Measurements from ENCODE around the gene SLC24A3. TPM values are rescaled to one million over a fixed set of nuclear protein-coding genes. Genes with fewer than 3 reads are reported as not detected.

The SLC24A3 gene
- total RNA-seq, 1 experiment from 2014 or later: not detected

DNA sequence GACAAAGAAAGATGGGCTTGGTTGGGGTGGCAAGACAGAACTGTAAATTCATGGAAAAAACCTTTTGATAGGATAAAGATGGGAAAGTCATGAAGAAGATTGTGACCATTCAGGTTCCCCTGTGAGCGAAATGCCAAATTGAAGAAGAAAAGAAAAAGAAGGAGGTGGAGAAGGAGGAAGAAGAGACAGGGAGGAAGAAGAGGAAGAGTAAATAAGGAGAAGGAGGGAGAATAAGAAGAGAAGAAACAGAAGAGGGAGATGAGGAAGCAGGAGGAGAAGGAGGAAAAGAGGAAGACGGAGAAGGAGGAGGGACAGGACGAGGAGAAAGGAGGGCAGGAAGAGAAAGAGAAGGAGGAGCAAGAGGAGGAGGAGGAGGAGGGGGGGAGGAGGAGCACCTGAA lies 199.8 kb downstream of the SLC24A3 start:
- in situ Hi-C loops (cut with HindIII; ENCODE audit: low pct_unique_long_range_greater_than_20kb, low sequenced_read_pairs) (no loop called here), intact Hi-C loops (cut with micrococcal nuclease; ENCODE audit: unreplicated experiment) (no loop called here)
- H3K4me1 ChIP-seq (ENCODE audit: control insufficient read depth, insufficient read depth, low read length): no peaks in the 10 kb centered on the region
- no peaks in the 10 kb centered on the region for H3K9me3 ChIP-seq (ENCODE audit: control insufficient read depth, insufficient read depth, low read depth, low read length)
- no peak for ATAC-seq
- DNase-seq (ENCODE audit: low read depth, low spot score): no peak
- H3K4me3 ChIP-seq (ENCODE audit: low read depth in 2 of 2, low read length in 2 of 2): no peak overlapping the region
- ChIA-PET CTCF (no interaction called here), POLR2A (no interaction called here)
- H3K27ac ChIP-seq (ENCODE audit: low read length): no peak overlapping the region
- TF ChIP-seq POLR2AphosphoS5 (IDR thresholded peaks at IDR 0.05; ENCODE audit: low read depth, low read length): no peak
- TF ChIP-seq, protein P1, sequence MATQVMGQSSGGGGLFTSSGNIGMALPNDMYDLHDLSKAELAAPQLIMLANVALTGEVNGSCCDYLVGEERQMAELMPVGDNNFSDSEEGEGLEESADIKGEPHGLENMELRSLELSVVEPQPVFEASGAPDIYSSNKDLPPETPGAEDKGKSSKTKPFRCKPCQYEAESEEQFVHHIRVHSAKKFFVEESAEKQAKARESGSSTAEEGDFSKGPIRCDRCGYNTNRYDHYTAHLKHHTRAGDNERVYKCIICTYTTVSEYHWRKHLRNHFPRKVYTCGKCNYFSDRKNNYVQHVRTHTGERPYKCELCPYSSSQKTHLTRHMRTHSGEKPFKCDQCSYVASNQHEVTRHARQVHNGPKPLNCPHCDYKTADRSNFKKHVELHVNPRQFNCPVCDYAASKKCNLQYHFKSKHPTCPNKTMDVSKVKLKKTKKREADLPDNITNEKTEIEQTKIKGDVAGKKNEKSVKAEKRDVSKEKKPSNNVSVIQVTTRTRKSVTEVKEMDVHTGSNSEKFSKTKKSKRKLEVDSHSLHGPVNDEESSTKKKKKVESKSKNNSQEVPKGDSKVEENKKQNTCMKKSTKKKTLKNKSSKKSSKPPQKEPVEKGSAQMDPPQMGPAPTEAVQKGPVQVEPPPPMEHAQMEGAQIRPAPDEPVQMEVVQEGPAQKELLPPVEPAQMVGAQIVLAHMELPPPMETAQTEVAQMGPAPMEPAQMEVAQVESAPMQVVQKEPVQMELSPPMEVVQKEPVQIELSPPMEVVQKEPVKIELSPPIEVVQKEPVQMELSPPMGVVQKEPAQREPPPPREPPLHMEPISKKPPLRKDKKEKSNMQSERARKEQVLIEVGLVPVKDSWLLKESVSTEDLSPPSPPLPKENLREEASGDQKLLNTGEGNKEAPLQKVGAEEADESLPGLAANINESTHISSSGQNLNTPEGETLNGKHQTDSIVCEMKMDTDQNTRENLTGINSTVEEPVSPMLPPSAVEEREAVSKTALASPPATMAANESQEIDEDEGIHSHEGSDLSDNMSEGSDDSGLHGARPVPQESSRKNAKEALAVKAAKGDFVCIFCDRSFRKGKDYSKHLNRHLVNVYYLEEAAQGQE (IDR thresholded peaks at IDR 0.05; ENCODE audit: insufficient read depth in 1 of 2, low read depth in 2 of 2, low read length in 1 of 2): no peak
- no peak for TF ChIP-seq TCF7L2 (IDR thresholded peaks at IDR 0.05; ENCODE audit: low read depth, low read length)
- TF ChIP-seq, protein P2, sequence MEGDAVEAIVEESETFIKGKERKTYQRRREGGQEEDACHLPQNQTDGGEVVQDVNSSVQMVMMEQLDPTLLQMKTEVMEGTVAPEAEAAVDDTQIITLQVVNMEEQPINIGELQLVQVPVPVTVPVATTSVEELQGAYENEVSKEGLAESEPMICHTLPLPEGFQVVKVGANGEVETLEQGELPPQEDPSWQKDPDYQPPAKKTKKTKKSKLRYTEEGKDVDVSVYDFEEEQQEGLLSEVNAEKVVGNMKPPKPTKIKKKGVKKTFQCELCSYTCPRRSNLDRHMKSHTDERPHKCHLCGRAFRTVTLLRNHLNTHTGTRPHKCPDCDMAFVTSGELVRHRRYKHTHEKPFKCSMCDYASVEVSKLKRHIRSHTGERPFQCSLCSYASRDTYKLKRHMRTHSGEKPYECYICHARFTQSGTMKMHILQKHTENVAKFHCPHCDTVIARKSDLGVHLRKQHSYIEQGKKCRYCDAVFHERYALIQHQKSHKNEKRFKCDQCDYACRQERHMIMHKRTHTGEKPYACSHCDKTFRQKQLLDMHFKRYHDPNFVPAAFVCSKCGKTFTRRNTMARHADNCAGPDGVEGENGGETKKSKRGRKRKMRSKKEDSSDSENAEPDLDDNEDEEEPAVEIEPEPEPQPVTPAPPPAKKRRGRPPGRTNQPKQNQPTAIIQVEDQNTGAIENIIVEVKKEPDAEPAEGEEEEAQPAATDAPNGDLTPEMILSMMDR (IDR thresholded peaks at IDR 0.05): no peak
- no peak for TF ChIP-seq SIN3A (IDR thresholded peaks at IDR 0.05; ENCODE audit: borderline replicate concordance, insufficient read depth, low read depth, low read length)
- H3K36me3 ChIP-seq (ENCODE audit: control insufficient read depth, insufficient read depth, low read length): no peaks in the 10 kb centered on the region
- BruUV-seq (replicated peaks): no TSS peak
- H3K27me3 ChIP-seq (ENCODE audit: control insufficient read depth, insufficient read depth, low read length): peaks cover 3% of the 10 kb centered on the region; the same call in 1 of the 2 replicates

DNA sequence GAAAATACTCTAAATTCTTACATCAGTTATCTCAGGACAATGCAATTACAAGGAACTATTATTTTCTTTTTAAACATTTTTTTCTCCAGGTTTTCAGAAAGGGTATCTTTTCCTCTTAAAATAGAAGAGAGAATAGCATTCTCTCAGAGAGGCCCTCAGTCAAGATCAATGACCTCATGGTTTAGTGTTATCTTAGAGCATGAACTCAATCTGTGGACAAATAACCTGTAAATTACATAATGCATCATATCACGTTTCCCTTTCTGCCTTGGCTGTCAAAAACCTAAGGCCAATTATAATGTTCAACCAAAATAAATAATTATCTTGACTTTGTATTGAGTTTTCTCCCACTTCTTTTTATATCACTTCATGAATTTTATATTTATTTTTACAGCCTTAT lies 202.2 kb downstream of the SLC24A3 start:
- Histone ChIP-seq H3K9me3 (ENCODE audit: control insufficient read depth, insufficient read depth, low read depth, low read length) (no peaks in the 10 kb centered on the region), H3K27ac (ENCODE audit: low read length) (no peak overlapping the region), H3K4me1 (ENCODE audit: control insufficient read depth, insufficient read depth, low read length) (no peaks in the 10 kb centered on the region), H3K4me3 (ENCODE audit: low read depth in 2 of 2, low read length in 2 of 2) (no peak overlapping the region), H3K36me3 (ENCODE audit: control insufficient read depth, insufficient read depth, low read length) (no peaks in the 10 kb centered on the region), H3K27me3 (ENCODE audit: control insufficient read depth, insufficient read depth, low read length) (no peaks in the 10 kb centered on the region)
- CTCF ChIA-PET: no interaction called here
- POLR2A ChIA-PET: no interaction called here
- DNase-seq (ENCODE audit: low read depth, low spot score): no peak
- in situ Hi-C loops (cut with HindIII; ENCODE audit: low pct_unique_long_range_greater_than_20kb, low sequenced_read_pairs): no loop called here
- BruUV-seq (replicated peaks): no TSS peak
- TF ChIP-seq TCF7L2 (IDR thresholded peaks at IDR 0.05; ENCODE audit: low read depth, low read length) (no peak), POLR2AphosphoS5 (IDR thresholded peaks at IDR 0.05; ENCODE audit: low read depth, low read length) (no peak), SIN3A (IDR thresholded peaks at IDR 0.05; ENCODE audit: borderline replicate concordance, insufficient read depth, low read depth, low read length) (no peak)
- TF ChIP-seq, protein P1 (IDR thresholded peaks at IDR 0.05; ENCODE audit: insufficient read depth in 1 of 2, low read depth in 2 of 2, low read length in 1 of 2): no peak
- TF ChIP-seq, protein P2 (IDR thresholded peaks at IDR 0.05): no peak
- ATAC-seq: no peak
- intact Hi-C loops (cut with micrococcal nuclease; ENCODE audit: unreplicated experiment): no loop called here

All from Panc1 (cell line).